Measurements from ENCODE around the gene CIITA. TPM values are rescaled to one million over a fixed set of nuclear protein-coding genes. Genes with fewer than 3 reads are reported as not detected.

Gene CIITA
- total RNA-seq, 4 donors from 2014 or later = 27.7 to 107 (median 60.9) TPM

DNA sequence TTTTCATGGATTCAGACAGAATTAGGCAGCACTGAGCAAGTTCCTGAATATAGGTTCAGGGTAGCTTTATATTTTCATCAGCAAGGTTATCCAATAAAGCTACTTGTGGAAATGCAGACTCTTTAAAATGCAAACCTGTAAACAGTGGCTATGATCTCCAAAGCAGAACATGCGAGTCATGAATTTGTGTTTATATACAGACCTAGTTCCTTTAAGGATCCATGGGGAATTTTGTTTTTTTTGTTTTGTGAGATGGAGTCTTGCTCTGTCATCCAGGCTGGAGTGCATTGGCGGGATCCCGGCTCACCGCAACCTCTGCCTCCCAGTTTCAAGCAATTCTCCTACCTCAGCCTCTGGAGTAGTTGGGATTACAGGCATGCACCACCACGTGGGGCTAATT, 82.2 kb downstream of the CIITA start:
- Histone ChIP-seq H3K27me3 (no peaks in the 10 kb centered on the region), H3K4me1 (peaks cover 0 to 5% (median 3%) of the 10 kb centered on the region in 4 donors), H3K4me3 (no peak overlapping the region), H3K9me3 (no peaks in the 10 kb centered on the region), H3K36me3 (peaks cover 0 to 13% (median 0%) of the 10 kb centered on the region in 3 donors), H3K27ac (no peak overlapping the region)
- no peak for DNase-seq
- TF ChIP-seq, protein P1, sequence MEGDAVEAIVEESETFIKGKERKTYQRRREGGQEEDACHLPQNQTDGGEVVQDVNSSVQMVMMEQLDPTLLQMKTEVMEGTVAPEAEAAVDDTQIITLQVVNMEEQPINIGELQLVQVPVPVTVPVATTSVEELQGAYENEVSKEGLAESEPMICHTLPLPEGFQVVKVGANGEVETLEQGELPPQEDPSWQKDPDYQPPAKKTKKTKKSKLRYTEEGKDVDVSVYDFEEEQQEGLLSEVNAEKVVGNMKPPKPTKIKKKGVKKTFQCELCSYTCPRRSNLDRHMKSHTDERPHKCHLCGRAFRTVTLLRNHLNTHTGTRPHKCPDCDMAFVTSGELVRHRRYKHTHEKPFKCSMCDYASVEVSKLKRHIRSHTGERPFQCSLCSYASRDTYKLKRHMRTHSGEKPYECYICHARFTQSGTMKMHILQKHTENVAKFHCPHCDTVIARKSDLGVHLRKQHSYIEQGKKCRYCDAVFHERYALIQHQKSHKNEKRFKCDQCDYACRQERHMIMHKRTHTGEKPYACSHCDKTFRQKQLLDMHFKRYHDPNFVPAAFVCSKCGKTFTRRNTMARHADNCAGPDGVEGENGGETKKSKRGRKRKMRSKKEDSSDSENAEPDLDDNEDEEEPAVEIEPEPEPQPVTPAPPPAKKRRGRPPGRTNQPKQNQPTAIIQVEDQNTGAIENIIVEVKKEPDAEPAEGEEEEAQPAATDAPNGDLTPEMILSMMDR (IDR thresholded peaks at IDR 0.05) = no peak
- TF ChIP-seq POLR2A (IDR thresholded peaks at IDR 0.05) = no peak

DNA sequence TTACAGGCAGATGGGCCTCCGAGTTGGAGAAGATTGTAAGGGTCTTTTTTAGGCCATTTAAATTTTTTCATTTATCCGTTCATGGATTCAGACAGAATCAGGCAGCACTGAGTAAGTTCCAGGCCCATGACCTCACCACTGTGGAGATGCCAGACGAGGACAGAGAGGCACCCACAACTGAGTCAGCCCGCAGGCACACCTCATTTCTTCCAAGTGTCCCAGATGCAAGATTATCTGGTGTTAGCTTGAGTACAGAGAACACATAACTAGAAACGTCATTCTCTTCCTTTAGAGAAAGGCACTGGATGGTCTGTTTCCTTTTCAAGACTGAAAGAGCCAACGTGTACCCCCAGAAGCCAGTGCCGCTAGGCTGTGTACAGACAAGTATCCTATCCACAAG, 84.2 kb downstream of the CIITA start:
- H3K4me1 ChIP-seq = peaks cover 0 to 12% (median 5%) of the 10 kb centered on the region in 4 donors
- TF ChIP-seq POLR2A (IDR thresholded peaks at IDR 0.05) = no peak
- TF ChIP-seq, protein P1 (IDR thresholded peaks at IDR 0.05) = no peak
- no peaks in the 10 kb centered on the region for H3K27me3 ChIP-seq
- no peaks in the 10 kb centered on the region for H3K9me3 ChIP-seq
- H3K36me3 ChIP-seq = peaks cover 0 to 13% (median 0%) of the 10 kb centered on the region in 3 donors
- no peak for DNase-seq
- no peak overlapping the region for H3K27ac ChIP-seq
- no peak overlapping the region for H3K4me3 ChIP-seq

- peak overlapping the region in 1 of 4 donors; percentile 38 for H3K27ac ChIP-seq
- H3K4me3 ChIP-seq = no peak overlapping the region
- H3K27me3 ChIP-seq = no peaks in the 10 kb centered on the region
- peaks cover 0 to 13% (median 0%) of the 10 kb centered on the region in 3 donors for H3K36me3 ChIP-seq
- no peak for TF ChIP-seq POLR2A (IDR thresholded peaks at IDR 0.05)
- TF ChIP-seq, protein P1 (IDR thresholded peaks at IDR 0.05) = peak; percentile 80 to 97 (median 92)
- H3K9me3 ChIP-seq = no peaks in the 10 kb centered on the region
- H3K4me1 ChIP-seq = peaks cover 0 to 12% (median 5%) of the 10 kb centered on the region in 4 donors
- DNase-seq = peak; percentile 79 to 93 (median 88)
Measured at GRCh38 chr16:10964039-10964890, 87.3 kb downstream of the CIITA start.

DNA sequence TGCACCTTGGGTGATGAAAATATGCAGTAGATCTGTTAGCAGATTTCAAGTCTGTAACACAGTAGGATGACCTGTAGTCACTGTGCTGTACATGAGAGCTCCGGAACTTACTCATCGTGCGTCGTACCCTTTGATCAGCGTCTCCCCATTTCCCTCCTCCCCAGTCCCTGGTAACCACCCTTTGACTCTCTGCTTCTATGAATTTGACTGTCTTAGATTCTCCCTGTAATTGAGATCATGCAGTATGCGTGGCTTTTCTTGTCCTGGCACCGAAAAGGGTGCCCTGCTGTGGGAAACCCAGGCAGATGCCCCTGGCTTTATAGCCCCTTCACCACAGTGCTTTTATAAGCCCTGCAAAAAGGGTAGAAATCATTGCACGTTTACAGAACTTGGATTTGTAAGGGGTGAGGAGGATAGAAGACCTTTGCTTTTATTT, 87.9 kb downstream of the CIITA start:
- Histone ChIP-seq H3K9me3 (no peaks in the 10 kb centered on the region), H3K4me3 (no peak overlapping the region), H3K27ac (no peak overlapping the region), H3K27me3 (no peaks in the 10 kb centered on the region), H3K36me3 (peaks cover 0 to 13% (median 0%) of the 10 kb centered on the region in 3 donors), H3K4me1 (peaks cover 0 to 9% (median 5%) of the 10 kb centered on the region in 4 donors)
- no peak for TF ChIP-seq POLR2A (IDR thresholded peaks at IDR 0.05)
- TF ChIP-seq, protein P1 (IDR thresholded peaks at IDR 0.05) = no peak
- DNase-seq = no peak

GRCh38 chr16:10965440-10966061, 88.5 kb downstream of the CIITA start:
- H3K4me3 ChIP-seq = no peak overlapping the region
- TF ChIP-seq, protein P1 (IDR thresholded peaks at IDR 0.05) = no peak
- no peak for TF ChIP-seq POLR2A (IDR thresholded peaks at IDR 0.05)
- no peak overlapping the region for H3K27ac ChIP-seq
- H3K9me3 ChIP-seq = no peaks in the 10 kb centered on the region
- H3K4me1 ChIP-seq = peaks cover 0 to 9% (median 5%) of the 10 kb centered on the region in 4 donors
- H3K36me3 ChIP-seq = peaks cover 0 to 15% (median 0%) of the 10 kb centered on the region in 3 donors
- H3K27me3 ChIP-seq = no peaks in the 10 kb centered on the region
- DNase-seq = no peak

All from Peyer's patch (tissue), 4 donors.